GM19328 (cell line): ENCODE results near the gene ZNF148.
"Not testable (repeated sequence)": the region's sequence is repeated elsewhere in the genome, so short reads cannot be mapped to it uniquely, and the experiment has no call there.

Experiments
- ATAC-seq: cut with Tn5 transposase; IDR thresholded peaks from one replicate; pipeline ENCODE4 v1.9.1; 2021; ENCODE audit warnings: mild to moderate bottlenecking, moderate library complexity; ENCODE audit not compliant: unreplicated experiment

ZNF148 gene

DNA sequence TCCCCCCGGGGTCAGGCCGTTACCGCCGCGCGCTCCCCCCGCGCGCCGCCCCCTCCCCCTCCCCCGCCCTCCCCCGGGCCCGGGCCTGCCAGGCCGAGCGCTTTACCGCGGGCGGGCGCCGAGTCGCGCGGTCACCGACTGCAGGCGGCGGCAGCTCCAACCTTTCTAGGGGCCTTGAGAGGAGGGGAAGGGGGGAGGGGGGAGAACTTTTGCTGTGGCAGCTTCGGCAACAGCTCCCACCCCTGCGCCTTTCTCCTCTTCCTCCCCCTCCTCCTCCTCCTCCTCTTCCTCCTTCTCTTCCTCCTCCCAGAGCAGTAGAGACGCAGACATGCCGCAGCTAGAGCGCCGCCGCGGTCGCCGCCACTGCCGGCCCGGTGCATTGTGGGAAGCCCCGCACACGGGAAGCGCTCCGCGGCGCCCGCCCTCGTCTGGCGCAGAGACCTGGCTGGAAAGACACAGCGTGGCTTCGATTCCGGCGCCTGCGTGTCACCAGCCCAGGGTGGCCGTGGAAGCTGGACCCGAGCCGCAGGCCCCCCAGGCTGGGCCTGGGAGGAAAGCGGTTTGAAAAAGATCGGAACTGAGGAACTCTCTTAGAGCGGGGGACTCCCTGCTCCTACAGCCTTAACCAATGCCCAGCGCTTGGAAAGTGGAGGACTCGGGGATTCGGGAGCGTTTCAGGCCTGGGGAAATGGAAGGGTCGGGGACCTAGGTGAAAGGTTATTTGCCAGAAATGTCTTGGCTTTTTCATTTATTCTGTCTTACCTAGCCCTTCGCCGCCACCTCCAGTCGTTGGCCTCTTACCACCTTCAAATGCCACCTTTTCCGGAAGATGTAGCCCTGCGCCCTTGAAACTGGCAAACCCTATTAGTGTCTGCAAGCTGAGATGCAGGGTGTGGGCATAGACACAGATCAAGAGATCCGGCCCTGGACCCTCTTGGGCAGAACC is at the start of gene ZNF148:
TSS of gene ZNF148 (minus strand) at position 330 of the 946 bp plus-strand sequence. CDS start 61,685 bp downstream, outside the sequence.
- ATAC-seq = peak; percentile 75

DNA sequence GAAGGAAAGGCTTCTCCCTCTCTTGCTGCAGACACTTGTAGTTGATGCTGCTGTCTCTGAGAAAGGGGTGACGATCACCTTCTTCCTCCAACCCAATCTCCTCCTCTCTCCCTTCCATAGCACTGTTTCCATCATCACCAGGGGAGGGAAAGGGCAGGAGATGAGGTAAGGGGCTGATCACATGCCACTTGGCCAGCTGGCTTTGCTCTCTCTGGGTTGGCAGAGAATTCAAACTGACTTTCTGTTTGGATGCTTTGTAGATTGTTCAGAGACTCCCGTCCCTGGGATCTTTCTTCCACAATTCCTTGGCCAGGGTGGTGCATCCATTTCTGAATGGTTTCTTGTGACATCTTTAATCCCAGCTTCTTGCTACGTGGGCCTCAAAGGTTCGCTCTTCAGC is 43.2 kb upstream of the ZNF148 start:
- no peak for ATAC-seq

- no peak for ATAC-seq
These were observed 41.1 kb upstream of the ZNF148 start for GRCh38 chr3:125416235-125416634.

DNA sequence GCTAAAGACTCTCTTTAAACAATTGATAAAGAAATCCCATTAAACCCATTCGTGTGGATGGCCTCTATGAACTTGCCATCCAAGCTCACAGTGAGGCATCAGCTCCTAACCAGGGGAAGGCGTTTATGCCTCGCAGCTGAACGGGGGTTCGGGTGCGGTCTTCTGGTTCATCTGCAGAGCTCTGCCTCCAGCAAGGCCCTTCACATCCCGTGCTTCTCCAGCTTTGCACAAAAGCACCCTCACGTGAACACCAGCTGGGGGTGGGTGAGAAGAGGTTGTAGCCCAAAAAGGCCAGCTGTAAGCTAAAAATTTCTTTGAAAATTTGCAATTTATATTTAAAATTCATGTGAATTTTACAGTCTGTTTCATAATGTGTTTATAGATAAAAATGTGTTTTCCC is 39.5 kb upstream of the ZNF148 start:
- no peak for ATAC-seq

DNA sequence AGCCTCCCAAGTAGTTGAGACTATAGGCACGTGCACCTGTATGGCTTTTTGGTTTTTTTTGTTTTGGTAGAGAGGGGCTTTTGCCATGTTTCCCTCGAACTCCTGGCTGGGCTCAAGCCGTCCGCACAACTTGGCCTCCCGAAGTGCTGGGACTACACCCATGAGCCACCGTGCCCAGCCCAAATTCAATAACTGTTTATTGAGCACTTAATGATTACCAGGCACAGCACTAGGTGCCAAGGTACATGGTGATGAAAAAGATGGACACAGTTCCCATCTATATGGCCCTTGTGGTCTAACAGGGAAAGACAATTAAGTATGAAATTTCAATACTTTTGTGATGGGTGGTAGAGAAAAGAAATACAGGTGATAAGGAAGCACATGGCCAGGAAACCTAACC is 35.8 kb upstream of the ZNF148 start:
- ATAC-seq = no peak

DNA sequence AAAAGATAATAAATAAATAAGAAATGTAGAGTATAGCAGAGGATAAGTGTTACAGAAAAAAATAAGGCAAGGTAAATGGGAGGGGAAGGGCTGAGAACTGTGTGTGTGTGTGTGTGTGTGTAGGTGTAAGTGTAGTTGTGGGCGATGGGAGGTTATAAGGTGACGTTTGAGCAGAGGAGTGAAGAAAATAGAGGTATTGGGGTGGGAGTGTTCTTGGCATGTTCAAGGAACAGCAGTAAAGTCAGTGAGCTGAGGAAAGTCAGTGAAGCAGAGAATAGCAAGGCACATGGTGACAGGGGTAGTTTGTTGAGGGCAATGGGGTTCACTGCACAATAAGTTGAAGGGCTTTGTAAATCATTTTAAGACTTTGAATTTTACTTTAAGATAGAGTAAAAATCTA is 30.9 kb upstream of the ZNF148 start:
- ATAC-seq = no peak

- not testable (repeated sequence) for ATAC-seq
These were observed 30.4 kb upstream of the ZNF148 start for GRCh38 chr3:125405515-125405914.

GRCh38 chr3:125403789-125404188 is 28.7 kb upstream of the ZNF148 start:
- ATAC-seq = no peak

- ATAC-seq = no peak
These were observed 27.5 kb upstream of the ZNF148 start for GRCh38 chr3:125402639-125403038.

DNA sequence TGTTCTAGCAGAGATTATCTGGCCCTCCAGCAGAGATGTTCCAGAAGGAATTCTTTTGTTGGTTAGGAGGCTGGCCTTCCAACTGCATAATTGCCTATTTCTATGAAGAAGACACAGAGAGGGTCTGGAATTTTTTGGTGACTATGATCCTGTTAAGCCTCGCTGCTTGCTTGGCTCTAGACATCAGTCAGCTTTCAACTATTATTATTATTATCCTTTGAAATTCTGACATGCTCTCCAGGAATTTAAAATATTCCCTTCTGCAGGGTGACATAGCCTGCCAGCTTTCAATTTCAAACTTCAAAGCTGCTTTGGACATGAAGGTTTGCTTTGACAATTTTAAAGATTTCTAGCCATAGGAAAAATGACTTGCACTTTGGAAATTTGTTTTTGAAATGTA is 26.3 kb upstream of the ZNF148 start:
- ATAC-seq = no peak

DNA sequence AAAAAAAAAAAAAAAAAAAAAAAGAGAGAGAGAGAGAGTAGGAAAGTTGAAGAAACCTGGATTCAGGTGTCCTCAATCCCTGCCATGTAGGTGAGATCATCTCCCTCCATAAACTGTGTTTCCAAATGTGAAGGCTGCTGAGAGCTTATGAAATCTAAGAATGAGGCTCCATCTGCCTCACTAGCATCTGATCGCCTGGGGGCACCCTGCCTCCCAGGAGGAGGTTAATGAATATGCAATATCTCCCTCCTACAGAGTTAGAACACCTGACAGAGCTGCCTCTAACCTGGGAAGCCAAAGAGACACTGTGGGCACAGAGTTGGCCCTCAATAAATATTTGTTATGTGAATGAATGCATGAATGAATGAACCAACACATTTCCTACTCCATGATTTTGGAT is 23.8 kb upstream of the ZNF148 start:
- no peak for ATAC-seq

DNA sequence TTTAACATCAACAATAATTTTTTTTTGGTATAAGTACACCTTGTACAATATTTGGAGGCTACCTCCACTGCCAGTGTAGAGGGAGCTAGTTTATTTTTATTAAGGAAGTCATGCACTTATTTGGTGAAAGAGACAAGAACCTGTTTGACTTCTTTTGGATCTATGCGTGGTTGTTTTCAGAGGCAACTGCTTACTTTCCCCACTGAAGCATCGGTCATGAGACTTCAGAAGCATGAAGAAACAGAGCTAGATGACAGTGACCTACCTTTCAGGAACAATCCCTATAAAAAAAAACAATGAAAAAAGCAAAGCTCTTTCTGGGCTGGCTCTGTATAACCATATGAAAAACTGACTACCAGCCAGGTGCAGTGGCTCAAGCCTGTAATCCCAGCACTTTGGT is 20.0 kb upstream of the ZNF148 start:
- ATAC-seq = no peak

- ATAC-seq = no peak
These were observed 19.3 kb upstream of the ZNF148 start for GRCh38 chr3:125394406-125394805.

GRCh38 chr3:125389282-125389681 is 14.2 kb upstream of the ZNF148 start:
- ATAC-seq = no peak

DNA sequence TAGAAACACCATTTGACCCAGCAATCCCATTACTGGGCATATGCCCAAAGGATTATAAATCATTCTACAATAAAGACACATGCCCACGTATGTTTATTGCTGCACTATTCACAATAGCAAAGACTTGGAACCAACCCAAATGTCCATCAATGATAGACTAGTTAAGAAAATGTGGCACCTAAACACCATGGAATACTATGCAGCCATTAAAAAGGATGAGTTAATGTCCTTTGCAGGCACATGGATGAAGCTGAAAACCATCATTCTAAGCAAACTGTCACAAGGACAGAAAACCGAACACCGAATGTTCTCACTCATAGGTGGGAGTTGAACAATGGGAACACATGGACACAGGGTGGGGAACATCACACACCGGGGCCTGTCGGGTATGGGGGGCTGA is 13.2 kb upstream of the ZNF148 start:
- not testable (repeated sequence) for ATAC-seq

GRCh38 chr3:125386811-125387210 is 11.7 kb upstream of the ZNF148 start:
- no peak for ATAC-seq

DNA sequence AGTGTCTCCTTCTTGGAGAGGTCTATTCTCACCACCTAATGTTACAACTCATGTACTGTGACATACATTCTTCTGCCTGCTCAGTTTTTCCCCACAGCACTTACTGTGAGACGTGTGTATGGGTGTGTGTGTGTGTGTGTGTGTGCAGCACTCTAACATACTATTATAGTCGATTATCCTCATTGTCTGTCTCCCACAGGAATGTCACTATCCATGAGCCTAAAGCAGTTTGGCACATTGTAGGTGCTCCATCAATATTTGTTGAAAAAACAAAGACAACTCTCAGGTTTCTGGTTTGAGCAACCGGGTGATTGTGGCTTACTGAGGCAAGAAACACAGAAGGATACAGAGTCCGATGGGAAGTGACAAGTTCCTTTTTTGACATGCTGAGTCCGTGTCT is 8.6 kb upstream of the ZNF148 start:
- no peak for ATAC-seq

GRCh38 chr3:125382298-125382697 is 7.2 kb upstream of the ZNF148 start:
- no peak for ATAC-seq

DNA sequence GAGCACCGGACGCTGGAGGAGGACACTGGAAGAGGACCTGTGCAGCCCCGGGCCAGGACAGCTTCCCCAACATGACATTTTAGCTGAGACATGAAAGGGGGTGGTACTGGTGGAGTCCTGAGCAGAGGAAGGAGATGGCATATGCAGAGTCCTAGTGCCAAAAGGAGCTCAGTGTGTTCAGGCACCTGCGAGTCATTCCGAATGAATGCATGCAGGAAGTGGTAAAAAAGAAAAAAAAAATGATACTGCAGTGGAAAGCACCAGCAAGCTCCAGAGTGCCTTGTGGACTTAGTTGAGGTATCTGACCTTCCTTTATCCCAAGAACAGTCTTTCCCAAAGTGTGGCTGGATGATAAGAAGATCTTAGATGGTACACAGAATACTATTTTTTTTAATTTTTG is 6.6 kb upstream of the ZNF148 start:
- ATAC-seq = no peak

DNA sequence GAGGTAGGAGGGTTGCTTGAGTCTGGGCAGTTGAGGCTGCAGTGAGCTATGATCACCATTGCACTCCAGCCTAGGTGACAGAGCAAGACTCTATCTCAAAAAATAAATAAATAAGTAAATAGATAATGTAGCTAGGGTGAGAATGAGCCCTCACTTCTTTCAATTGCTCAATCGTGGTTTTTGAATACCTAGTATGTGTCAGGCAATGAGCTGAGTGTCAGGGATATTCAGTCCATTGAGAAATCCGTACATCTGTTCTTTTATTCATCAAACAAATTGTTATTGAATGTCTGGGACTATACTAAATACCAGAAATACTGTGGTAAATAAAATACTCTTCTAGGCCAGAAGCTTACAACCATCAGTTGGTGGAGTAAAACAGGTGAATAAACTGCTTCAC is 6.2 kb upstream of the ZNF148 start:
- no peak for ATAC-seq

DNA sequence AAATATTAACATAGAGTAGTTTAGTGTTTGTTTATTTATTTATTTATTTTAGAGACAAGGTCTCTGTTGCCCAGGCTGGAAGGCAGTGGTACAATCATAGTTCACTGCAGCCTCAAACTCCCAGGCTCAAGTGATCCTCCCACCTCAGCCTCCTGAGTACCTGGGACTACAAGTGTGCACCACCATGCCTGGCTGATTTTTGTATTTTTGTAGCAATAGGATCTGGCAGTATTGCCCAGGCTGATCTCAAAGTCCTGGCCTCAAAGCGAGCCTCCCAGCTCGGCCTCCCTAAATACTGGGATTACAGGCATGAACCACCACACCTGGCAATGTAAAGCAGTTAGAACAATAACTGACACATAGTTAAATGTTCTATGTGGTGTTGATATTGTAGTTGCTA is 4.4 kb upstream of the ZNF148 start:
- ATAC-seq = no peak

DNA sequence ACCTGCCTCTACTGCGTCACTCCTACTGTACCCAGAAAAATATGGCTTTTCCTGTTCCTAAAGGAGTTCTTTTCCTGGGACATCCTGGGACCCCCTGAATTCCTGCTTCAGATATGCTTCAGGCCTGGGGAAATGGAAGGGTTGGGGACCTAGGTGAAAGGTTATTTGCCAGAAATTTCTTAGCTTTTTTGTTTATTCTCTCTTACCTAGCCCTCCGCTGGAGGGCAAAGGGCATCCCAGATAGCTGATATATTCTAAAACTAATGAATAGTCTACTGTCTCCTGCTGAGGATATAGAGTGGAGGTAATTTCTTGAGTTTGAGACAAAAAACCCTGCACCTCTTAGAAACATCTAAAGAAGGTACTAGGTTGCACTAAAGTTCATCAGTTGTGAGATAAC is 3.6 kb upstream of the ZNF148 start:
- ATAC-seq = no peak
